ENCODE measurements around the gene FN3KRP.

- TF ChIP-seq SUZ12 (IDR thresholded peaks at IDR 0.05; ENCODE audit: extremely low read depth, insufficient read depth, insufficient read length) (no peak), YY1 (IDR thresholded peaks at IDR 0.05; ENCODE audit: insufficient read depth, insufficient read length) (no peak)
Measured at GRCh38 chr17:82716203-82717010, at the start of gene FN3KRP.

Measured in NT2/D1 (cell line).